K562 (cell line): ENCODE measurements around the gene TRAPPC8. TPM values are rescaled to one million over a fixed set of nuclear protein-coding genes. Genes with fewer than 3 reads are reported as not detected.

ENCODE experiments used
- DNMT1 ChIP-seq: fragments of 450-650 bp; IDR thresholded peaks from 2 replicates; pipeline ENCODE4 v1.6.1; 2016; ENCODE audit warnings: antibody characterized with exemption, mild to moderate bottlenecking
- FOXP1 ChIP-seq: sonication (generic); formaldehyde crosslinking; IDR thresholded peaks from 2 replicates; pipeline ENCODE4 v1.8.0; 2022; ENCODE audit warnings: mild to moderate bottlenecking, missing genetic modification reagents
- HMG20A ChIP-seq: fragments of 450-650 bp; formaldehyde crosslinking; conservative IDR thresholded peaks from 2 replicates; pipeline ENCODE4 v1.4.0; 2020; ENCODE audit warnings: mild to moderate bottlenecking, mixed read lengths
- ILK ChIP-seq: fragments of 450-650 bp; IDR thresholded peaks from 2 replicates; pipeline ENCODE4 v1.6.1; 2016; ENCODE audit warnings: missing genetic modification characterization, low read depth, mild to moderate bottlenecking, missing compliant biosample characterization, moderate library complexity, borderline replicate concordance
- KLF1 ChIP-seq: fragments of 450-650 bp; IDR thresholded peaks from 2 replicates; pipeline ENCODE4 v1.6.1; 2016; ENCODE audit warnings: missing genetic modification characterization, missing compliant biosample characterization
- MTF1 ChIP-seq: fragments of 250-450 bp; sonication (Bioruptor Pico); IDR thresholded peaks from 2 replicates; pipeline ENCODE4 v1.9.0; 2021; ENCODE audit warnings: moderate library complexity, mild to moderate bottlenecking, inconsistent platforms, borderline replicate concordance
- NR4A1 ChIP-seq, 2 experiments: fragments of 250-450 bp in 1 of 2; fragments of 450-650 bp in 1 of 2; sonication (Bioruptor Pico) in 1 of 2; IDR thresholded peaks; 2 replicates each; pipeline versions ENCODE4 v1.4.0 to v1.6.1; 2016 to 2020; ENCODE audit warnings: mild to moderate bottlenecking in 2 of 2, missing compliant biosample characterization in 1 of 2, missing genetic modification characterization in 1 of 2, moderate library complexity in 1 of 2
- RAD21 ChIP-seq, 2 experiments: fragments of 250-450 bp in 1 of 2; fragments of 450-650 bp in 1 of 2; sonication (Bioruptor Pico) in 1 of 2; formaldehyde crosslinking in 1 of 2; IDR thresholded peaks in 1 of 2; conservative IDR thresholded peaks in 1 of 2; 2 replicates each; pipeline versions ENCODE4 v1.4.0 to v1.8.0; 2020 to 2022; ENCODE audit warnings: mild to moderate bottlenecking in 2 of 2, moderate library complexity in 1 of 2
- STAG1 ChIP-seq: sonication (generic); formaldehyde crosslinking; IDR thresholded peaks from 2 replicates; pipeline ENCODE4 v1.5.0; 2020; ENCODE audit warnings: missing genetic modification reagents, borderline replicate concordance
- TCF7 ChIP-seq: sonication (generic); IDR thresholded peaks from 2 replicates; pipeline ENCODE4 v1.6.1; 2016; ENCODE audit warnings: antibody characterized with exemption, borderline replicate concordance
- ZNF324 ChIP-seq: fragments of 250-450 bp; sonication (Bioruptor Pico); IDR thresholded peaks from 2 replicates; pipeline ENCODE4 v1.4.0; 2020; ENCODE audit warnings: mild to moderate bottlenecking
- polyA plus RNA-seq, 8 experiments: library from polyadenylated mRNA; depleted of rRNA in 4 of 8; stranded (reverse) in 5 of 8; unstranded in 3 of 8; fragments of >200 nt; fragmentation: Nextera tagmentation in 2 of 8; fragmentation: Illumina TruSeq in 1 of 8; extraction: Ambion mirVana in 2 of 8; extraction: Trizol in 1 of 8; gene quantifications; 2 replicates each; pipeline versions ENCODE4 v1.2.1 to v1.2.3, GENCODE V29; 2011 to 2014; ENCODE audit warnings: inconsistent platforms in 1 of 8, missing spikeins in 1 of 8
- total RNA-seq, 7 experiments: library from RNA; depleted of rRNA in 6 of 7; stranded (reverse); fragments of >200 nt in 6 of 7; fragmentation: Illumina TruSeq in 2 of 7; extraction: Trizol in 2 of 7; gene quantifications; 2 replicates each; pipeline versions ENCODE4 v1.2.1 to v1.2.3, GENCODE V29; 2011 to 2021; ENCODE audit warnings: low replicate concordance in 1 of 7
- TF ChIP-seq, protein P1 (sequence below): fragments of 450-650 bp; IDR thresholded peaks from 2 replicates; pipeline ENCODE4 v1.6.1; 2016; ENCODE audit warnings: borderline replicate concordance
- TF ChIP-seq, protein P2 (sequence below), 2 experiments: fragments of 450-650 bp; conservative IDR thresholded peaks; 2 replicates each; pipeline ENCODE4 v1.6.1; 2017; ENCODE audit warnings: mild to moderate bottlenecking in 2 of 2, moderate library complexity in 2 of 2
- TF ChIP-seq, protein P3 (sequence below): sonication (generic); formaldehyde crosslinking; IDR thresholded peaks from 2 replicates; pipeline ENCODE4 v1.8.1; 2023; ENCODE audit warnings: mild to moderate bottlenecking, missing genetic modification reagents

The TRAPPC8 gene
- total and polyA plus RNA-seq, 9 of the 15 experiments (the other 6 are each of a cell fraction or from before 2014, with no cell fraction given) = 20.1 to 111 (median 35.6) TPM

DNA sequence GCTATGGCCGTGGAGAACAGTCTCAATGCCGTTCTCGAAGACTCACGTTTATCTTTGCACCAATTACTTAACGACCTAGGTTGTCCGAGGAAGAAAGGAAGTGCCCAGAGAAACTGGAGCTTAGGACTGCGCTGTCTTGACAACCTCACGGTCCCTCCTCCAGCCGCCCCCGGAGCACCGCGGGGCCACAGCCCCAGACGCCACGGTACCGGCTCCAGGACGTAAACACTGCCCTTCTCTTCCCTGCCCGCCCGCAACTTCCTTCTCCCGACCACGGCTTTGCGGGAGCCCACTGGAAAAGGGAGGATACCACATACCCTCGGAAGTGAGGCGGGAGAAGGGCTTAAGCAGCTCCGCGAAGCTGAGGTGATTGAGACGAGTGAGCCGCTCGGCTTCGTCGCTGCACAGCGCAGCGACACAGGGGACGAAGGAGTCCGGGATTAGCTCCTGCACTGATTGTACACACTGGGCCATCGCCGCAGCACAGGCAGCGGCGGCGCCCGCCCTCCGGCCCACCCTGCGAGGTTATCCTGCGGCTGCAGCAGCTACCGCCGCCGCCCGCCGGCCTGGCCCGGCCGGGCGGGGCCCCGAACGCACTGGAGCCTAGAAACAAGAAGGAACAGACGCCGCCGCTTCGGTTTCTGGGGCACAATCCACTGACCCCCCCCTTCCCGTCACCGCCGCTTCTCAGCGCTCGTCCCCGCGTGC is 483 bp downstream of the TRAPPC8 start (continued):
- TF ChIP-seq, protein P1, sequence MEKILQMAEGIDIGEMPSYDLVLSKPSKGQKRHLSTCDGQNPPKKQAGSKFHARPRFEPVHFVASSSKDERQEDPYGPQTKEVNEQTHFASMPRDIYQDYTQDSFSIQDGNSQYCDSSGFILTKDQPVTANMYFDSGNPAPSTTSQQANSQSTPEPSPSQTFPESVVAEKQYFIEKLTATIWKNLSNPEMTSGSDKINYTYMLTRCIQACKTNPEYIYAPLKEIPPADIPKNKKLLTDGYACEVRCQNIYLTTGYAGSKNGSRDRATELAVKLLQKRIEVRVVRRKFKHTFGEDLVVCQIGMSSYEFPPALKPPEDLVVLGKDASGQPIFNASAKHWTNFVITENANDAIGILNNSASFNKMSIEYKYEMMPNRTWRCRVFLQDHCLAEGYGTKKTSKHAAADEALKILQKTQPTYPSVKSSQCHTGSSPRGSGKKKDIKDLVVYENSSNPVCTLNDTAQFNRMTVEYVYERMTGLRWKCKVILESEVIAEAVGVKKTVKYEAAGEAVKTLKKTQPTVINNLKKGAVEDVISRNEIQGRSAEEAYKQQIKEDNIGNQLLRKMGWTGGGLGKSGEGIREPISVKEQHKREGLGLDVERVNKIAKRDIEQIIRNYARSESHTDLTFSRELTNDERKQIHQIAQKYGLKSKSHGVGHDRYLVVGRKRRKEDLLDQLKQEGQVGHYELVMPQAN = no peak; the same call in 1 of the 2 replicates
- TF ChIP-seq KLF1 (tag) (no peak), HMG20A (CRISPR knock-in tag) (no peak), ILK (tag) (no peak), ZNF324 (CRISPR knock-in tag) (no peak), MTF1 (CRISPR knock-in tag) (no peak), NR4A1 (CRISPR knock-in tag; IDR thresholded peaks at IDR 0.05) (no peak), NR4A1 (tag; IDR thresholded peaks at IDR 0.05) (no peak), FOXP1 (no peak), RAD21 (CRISPR knock-in tag; conservative IDR thresholded peaks at IDR 0.05 in 1 of 2, IDR thresholded peaks at IDR 0.05 in 1 of 2) (no peak), TCF7 (no peak), DNMT1 (no peak), STAG1 (CRISPR knock-in tag) (no peak)
- TF ChIP-seq, protein P2, sequence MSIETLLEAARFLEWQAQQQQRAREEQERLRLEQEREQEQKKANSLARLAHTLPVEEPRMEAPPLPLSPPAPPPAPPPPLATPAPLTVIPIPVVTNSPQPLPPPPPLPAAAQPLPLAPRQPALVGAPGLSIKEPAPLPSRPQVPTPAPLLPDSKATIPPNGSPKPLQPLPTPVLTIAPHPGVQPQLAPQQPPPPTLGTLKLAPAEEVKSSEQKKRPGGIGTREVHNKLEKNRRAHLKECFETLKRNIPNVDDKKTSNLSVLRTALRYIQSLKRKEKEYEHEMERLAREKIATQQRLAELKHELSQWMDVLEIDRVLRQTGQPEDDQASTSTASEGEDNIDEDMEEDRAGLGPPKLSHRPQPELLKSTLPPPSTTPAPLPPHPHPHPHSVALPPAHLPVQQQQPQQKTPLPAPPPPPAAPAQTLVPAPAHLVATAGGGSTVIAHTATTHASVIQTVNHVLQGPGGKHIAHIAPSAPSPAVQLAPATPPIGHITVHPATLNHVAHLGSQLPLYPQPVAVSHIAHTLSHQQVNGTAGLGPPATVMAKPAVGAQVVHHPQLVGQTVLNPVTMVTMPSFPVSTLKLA (conservative IDR thresholded peaks at IDR 0.05) = peak in 1 of 2 experiments; percentile 18; a peak in 2 of 4 replicates
- TF ChIP-seq, protein P3, sequence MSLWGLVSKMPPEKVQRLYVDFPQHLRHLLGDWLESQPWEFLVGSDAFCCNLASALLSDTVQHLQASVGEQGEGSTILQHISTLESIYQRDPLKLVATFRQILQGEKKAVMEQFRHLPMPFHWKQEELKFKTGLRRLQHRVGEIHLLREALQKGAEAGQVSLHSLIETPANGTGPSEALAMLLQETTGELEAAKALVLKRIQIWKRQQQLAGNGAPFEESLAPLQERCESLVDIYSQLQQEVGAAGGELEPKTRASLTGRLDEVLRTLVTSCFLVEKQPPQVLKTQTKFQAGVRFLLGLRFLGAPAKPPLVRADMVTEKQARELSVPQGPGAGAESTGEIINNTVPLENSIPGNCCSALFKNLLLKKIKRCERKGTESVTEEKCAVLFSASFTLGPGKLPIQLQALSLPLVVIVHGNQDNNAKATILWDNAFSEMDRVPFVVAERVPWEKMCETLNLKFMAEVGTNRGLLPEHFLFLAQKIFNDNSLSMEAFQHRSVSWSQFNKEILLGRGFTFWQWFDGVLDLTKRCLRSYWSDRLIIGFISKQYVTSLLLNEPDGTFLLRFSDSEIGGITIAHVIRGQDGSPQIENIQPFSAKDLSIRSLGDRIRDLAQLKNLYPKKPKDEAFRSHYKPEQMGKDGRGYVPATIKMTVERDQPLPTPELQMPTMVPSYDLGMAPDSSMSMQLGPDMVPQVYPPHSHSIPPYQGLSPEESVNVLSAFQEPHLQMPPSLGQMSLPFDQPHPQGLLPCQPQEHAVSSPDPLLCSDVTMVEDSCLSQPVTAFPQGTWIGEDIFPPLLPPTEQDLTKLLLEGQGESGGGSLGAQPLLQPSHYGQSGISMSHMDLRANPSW = no peak
